UCSD-AML1 (cell line): ENCODE measurements around the gene DNASE1L2.

ENCODE experiments used
- DNase-seq: peaks from one replicate; lab custom pipeline; 2025; ENCODE audit not compliant: unreplicated experiment; lab: John Stamatoyannopoulos, UW

DNASE1L2 gene

DNA sequence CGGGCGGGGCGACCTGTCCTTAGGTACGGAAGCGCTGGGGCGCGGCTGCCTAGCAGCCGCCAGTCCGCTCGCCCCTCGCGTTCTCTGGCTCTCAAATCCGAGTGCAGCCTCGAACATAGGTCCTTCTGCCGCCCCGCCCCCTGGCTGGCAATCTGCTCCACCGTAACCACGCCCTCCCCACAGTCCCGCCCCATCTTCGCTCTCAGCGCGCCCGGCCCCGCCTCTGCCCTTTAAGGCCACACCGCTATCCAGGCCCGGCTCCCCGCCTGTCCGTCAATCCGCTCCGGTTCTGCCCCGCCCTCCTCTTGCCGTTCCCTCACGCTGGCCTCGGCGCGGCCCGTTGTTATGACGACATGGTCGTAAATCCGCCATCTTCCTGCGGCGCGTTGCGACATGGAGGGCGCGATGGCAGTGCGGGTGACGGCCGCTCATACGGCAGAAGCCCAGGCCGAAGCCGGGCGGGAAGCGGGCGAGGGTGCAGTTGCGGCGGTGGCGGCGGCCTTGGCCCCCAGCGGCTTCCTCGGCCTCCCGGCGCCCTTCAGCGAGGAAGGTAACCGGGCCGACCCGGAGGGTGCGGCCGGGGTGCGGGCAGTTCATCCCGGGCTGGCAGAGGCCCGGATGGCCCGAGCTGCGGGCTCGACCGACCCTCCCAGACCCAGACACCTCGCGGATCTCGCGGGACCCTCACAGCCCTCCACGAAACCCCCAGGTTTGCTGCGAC lies 12.9 kb upstream of the DNASE1L2 start, which contains the start of gene E4F1:
Gene E4F1 (plus strand): TSS at position 371 of the 721 bp plus-strand sequence. CDS start 23 bp downstream, at position 394.
- DNase-seq, result peak; percentile 100

DNA sequence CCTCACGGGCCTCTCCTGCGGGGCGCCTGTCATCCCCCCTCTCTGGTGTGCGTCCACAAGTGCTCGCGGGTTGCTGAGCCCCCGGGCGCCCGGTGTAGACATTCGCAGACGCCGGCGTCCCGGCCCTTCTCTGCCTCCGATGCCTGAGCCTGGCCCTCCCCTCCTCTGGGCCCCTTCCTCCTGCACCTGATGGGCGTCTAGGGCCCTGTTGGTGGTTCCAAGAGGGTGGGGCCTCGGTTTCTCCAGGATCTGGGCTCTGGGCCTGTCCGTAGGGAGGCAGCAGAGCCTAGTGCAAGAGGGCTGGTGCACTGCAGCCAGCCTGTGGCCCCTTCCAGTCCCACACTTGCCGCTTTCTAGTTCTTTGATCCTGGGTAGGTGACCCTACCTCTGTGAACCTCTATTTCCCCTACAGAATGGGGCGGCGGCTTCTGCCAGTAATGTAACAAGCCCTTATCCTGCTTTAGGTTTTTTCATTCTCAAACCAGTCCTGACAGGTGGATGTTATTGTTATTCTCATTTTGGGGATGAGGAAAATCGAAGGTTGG lies 12.2 kb upstream of the DNASE1L2 start:
- DNase-seq, result peak; percentile 55

DNA sequence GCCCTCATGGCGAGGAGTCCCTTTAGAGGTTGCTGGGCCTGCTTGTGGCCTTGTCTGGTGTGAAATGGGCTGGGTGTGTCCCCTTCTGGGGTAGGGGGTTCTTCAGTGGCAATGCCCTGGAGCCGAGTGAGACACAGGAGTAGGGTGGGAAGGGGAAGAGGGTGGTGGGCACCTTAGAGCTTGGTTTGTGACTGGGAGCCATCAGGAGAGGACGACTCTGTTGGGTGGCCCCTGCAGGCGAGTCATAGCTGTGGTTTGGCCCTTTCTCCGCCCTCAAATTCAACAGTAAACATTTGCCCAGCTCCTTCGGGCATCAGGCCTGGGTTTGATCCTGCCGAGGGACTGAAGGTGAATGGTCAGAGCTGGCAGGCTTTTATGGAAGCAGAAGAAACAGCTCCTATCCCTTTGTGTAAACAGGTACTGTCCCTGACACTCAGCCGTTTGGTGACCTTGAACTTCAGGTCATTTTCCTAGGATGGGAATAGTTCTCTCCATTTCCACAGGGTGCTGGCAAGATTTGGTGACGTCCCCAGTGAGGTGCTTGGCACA lies 9.9 kb upstream of the DNASE1L2 start:
- no peak for DNase-seq

DNA sequence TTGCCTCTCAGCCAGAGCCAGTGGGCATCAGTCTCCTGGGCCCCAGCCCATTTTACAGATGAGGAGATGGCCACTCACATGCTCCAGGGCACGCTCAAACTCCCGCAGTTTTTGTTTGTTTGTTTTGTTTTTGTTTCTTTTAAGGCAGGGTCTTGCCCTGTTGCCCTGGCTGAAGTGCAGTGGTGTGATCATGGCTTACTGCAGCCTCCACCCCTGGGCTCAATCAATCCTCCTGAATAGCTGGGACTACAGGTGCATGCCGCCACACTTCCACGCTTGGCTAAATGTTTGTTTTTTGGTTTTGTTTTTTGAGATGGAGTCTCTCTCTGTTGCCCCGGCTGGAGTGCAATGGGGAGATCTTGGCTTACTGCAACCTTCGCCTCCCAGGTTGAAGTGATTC lies 9.3 kb upstream of the DNASE1L2 start:
- DNase-seq, result no peak

DNA sequence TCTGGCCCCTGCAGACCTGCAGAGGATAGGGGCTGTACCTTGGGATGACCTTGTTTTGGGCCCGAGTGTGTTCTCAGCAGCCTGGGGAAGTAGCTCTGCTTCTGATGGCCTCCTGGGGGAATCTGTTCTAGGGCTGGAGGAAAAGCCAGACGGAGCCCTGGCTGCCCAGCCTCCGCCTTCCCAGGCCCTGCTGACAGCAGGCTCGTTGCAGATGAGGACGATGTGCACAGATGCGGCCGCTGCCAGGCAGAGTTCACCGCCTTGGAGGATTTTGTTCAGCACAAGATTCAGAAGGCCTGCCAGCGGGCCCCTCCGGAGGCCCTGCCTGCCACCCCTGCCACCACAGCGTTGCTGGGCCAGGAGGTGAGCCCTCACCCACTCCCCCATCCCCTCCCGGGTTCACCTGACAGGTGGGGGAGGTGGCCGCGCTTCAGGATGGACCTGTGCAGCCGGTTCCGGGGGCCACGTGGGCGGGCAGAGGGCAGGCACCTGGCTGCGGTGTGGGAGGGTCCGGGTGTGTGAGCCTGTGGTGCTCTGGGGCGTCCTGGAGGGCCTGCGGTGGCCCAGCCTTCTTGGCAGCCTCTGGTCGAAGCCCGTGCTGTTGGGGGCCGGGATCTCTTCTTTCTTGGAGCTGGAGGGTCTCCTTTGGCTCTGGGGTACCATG lies 8.0 kb upstream of the DNASE1L2 start:
- DNase-seq, result no peak

DNA sequence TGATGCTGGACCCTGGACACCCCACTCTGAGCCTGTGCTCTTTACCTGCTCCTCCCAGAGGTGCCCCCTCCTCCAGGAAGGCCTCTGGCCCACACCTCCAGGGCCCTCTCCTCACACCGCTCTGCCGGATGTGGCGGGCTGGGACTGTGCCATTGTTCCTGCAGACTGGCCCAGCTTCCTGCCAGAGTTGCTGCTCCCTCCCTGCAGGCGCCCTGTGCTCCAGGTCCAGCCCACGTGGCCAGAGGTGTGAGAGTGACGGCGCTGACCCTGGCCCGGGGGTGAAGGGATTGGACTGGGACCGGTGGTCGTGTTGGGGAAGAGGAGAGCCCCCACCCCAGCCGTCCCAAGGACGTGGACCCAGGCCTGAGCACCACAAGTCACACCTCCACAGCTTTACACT lies 7.2 kb upstream of the DNASE1L2 start:
- no peak for DNase-seq

DNA sequence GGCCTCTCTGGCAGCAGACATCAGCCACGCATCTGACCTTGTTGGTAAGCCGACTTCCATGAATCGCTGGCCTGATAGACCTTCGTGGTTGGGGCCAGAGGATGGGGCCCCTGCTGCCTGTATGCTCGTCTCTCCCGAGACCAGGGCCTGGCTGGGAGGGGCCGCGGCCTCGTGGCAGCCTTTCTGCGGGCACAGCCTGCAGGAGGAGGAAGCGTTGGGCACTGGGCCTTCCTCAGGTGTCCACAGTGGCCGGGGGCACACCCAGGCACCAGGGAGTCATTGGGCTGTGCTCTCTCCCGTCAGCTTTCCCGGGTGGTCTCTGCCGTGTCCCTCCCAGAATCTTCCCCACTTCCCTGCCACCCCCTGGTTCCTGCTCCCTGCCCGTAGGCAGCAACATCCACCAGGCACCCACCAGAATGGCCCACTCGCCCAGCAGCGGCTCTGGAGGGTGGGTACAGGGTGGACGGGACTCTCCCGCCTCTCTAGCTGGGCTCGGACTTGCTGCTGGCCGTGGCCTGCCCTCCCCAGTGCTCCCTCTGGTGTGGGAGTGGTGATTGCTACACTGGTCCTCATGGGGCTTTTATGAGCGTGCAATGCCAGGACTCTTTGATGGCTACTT lies 6.5 kb upstream of the DNASE1L2 start:
- DNase-seq, result no peak

DNA sequence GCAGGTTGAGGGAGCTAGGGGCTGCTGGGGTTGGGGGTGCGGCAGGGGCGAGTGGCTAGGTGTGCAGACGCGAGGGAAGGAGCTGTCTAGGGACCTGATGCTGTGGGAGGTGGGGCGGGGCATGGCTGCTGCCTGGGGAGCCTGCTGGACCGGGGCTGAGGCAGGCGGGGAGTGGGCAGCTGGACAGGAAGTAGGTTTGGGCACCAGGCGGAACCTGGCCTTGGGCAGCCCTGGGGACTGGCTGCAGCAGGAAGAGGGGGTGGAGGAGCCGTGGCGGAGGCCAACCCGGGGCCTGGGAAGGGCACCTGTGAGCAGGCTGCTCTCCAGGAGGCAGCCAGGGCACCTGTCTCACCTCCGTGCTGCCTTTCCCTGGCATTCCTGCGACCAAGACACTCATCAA lies 5.9 kb upstream of the DNASE1L2 start:
- DNase-seq, result no peak

DNA sequence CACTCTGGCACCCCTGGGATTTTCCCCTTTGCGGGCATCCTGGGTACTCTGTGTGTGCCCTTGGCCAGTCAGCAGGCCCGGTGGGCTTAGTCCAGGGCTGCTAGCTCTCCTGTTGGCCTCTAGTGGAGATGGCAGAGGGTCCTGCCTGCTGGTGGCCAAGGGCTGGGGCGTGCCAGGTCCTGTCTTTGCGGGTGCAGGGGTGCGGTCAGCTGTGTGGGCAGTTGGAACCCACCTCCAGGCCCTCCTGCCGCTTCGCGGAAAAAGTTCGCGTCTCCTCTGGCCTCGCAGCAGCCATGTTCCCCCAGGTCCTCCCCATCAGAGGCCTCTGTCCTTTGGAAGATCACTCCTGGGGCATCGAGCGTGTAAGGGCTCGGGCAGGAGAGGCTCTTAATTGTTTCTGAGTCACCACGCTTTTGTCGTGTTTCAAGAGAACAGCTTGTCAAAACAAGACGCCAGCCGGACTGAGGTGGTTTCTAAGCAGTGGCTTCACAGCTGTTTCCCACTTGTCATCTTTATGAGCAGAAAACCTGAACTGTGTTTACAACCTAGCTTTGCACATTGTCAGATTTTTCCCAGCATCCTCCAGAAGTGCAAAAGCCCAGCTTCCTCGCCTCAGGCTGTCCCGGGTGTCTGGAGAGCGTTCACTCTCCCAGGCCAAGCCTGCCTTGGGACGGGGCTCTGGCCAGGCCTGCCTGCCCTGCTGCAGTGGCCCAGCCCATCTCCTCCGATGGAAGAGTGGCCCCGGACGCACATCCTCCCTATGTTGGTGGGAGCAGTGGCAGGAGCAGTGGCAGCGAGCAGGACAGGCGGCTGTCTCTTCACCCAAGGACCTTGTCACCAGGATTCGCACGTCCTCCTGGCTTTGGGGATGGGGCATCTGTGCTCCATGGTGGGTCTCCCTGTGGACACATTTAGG lies 5.0 kb upstream of the DNASE1L2 start:
- no peak for DNase-seq

DNA sequence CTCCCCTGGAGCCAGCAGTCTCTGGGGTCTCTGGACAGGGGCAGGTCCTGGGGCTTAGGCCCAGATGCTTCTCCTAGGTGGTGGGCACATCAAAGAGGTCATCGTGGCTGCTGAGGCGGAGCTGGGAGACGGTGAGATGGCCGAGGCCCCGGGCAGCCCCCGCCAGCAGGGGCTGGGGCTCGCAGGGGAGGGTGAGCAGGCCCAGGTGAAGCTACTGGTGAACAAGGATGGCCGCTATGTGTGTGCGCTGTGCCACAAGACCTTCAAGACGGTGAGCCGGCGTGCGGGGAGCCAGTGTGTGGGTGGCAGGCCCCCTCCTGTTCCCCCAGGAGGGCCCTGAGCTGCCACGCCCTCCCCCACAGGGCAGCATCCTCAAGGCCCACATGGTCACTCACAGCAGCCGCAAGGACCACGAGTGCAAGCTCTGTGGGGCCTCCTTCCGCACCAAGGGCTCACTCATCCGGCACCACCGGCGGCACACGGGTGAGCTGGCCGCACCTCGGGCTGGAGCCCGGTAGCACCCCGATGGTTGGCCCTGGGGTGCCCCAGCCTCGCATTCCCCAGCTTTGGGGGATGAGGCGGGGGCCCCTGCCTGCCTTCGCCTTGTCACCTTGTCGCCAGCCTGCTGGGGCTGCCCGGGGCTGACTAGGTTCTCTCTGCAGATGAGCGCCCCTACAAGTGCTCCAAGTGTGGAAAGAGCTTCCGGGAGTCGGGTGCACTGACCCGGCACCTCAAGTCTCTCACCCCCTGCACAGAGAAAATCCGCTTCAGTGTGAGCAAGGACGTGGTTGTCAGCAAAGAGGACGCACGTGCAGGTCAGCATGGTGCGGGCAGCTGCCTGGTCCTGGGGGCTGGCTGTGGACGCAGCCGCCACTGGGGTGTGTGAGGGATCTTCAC lies 3.9 kb upstream of the DNASE1L2 start:
- no peak for DNase-seq

DNA sequence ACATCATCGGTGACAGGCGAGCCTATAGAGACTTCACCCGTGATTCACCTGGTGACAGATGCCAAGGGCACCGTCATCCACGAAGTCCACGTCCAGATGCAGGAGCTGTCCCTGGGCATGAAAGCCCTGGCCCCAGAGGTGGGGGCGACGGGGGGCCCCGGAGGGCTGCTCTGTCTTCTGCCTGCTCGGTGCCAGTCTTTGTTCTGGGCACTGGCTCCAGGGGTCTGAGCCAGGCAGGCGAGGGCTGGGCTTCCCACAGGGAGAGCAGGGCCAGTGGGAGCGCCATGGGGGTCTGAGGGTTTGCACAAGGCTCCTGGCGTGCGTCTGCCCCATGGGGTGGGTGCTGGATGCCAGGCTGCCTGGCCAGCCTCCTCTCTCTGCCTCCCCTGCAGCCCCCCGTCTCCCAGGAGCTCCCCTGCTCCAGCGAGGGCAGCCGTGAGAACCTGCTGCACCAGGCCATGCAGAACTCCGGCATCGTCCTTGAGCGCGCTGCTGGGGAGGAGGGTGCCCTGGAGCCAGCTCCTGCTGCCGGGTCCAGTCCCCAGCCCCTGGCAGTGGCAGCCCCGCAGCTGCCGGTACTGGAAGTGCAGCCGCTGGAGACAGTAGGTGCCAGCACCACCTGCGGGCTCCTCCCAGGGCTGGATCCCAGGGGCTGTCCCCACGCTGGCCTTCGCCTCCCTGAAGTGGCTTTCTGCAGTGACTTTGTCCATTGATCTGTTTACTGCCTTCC lies 3.0 kb upstream of the DNASE1L2 start:
- DNase-seq, result no peak

DNA sequence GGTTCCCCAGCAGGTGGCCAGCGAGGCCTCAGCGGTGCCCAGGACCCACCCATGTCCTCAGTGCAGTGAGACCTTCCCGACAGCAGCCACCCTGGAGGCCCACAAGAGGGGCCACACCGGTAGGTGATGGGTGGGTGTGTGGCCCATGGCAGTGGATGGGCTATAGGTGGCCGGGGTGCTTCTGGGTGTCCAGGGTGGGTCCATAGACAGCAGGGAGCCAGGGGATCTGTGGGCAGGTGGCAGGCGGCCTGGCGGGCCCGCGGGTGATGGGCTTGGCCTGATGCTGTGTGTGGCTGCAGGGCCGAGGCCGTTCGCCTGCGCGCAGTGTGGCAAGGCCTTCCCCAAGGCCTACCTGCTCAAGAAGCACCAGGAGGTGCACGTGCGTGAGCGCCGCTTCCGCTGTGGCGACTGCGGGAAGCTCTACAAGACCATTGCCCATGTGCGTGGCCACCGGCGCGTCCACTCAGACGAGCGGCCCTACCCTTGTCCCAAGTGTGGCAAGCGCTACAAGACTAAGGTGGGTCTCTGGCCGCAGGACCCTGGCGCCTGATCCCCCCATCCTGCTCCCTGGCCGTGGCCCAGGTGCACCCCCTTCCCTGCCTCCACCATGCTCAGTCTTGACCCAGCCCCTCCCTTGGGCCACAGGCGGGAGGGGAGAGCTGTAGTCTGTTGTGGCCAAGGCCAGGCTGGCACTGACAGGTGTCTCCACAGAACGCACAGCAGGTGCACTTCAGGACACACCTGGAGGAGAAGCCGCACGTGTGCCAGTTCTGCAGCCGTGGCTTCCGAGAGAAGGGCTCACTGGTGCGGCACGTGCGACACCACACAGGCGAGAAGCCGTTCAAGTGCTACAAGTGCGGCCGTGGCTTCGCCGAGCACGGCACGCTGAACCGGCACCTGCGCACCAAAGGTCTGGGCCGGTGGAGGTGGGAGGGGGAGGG lies 2.1 kb upstream of the DNASE1L2 start:
- no peak for DNase-seq

DNA sequence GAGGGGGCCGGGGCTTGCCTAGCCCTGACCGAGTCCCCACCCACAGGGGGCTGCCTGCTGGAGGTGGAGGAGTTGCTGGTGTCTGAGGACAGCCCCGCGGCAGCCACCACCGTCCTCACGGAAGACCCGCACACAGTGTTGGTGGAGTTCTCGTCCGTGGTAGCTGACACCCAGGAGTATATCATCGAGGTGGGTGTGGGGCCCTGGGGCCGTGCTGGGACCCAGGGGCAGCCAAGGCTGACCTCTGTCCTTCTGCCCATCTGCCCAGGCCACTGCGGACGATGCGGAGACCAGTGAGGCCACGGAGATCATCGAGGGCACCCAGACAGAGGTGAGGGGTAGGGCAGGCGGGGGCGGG lies 1.5 kb upstream of the DNASE1L2 start:
- DNase-seq, result no peak

DNA sequence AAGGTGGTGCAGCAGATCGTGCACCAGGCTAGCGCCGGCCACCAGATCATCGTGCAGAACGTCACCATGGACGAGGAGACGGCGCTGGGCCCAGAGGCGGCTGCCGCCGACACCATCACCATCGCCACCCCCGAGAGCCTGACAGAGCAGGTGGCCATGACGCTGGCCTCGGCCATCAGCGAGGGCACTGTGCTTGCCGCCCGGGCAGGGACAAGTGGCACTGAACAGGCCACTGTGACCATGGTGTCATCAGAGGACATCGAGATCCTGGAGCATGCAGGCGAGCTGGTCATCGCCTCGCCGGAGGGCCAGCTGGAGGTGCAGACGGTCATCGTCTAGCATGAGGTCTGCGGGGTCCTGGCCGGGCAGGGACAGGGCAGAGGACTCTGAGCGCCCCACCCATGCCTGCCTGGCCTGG lies 1.0 kb upstream of the DNASE1L2 start:
- DNase-seq, result no peak

DNA sequence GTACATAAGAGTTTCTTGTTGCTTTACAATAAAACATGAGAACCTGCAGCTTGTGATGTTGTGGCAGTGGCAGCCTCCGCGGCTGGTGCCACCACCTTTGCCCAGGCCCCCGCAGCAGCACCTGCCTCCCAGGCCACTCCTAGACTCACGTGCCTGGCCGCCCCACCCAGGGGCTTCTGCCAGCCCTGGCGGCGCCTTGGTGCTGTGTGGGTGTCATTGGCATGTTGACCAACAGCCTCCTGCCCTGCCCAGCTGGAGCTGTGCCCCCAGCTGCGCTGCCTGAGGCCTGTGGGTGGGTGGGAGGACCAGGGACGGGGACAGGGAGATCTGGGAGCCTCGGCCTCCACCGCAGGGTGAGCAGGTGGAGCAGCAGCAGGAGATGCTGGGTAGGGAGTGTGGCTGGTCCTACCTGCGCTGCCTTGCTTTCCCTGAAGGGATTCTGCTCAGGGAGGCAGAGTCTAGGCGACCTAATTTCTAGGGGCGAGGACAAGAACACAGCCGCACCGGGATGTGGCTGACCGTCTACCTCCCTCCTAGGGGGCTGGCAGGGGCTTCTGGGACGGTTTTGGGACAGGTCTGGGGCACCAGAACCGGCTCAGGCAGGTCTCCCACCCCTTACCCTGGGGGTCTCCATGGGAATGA lies 428 bp upstream of the DNASE1L2 start:
- DNase-seq, result no peak

DNA sequence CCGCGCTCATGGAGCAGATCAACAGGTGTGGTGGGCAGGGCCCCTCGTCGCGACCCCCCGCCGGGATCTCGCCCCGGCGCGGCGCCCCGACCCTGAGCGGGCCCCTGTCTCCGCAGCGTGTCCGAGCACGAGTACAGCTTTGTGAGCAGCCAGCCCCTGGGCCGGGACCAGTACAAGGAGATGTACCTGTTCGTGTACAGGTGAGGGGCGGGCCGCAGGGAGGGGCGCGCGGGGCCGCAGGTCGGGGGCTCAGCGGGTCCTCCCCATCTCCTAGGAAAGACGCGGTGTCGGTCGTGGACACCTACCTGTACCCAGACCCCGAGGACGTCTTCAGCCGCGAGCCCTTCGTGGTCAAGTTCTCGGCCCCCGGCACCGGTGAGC lies 848 bp downstream of the DNASE1L2 start:
- no peak for DNase-seq

DNA sequence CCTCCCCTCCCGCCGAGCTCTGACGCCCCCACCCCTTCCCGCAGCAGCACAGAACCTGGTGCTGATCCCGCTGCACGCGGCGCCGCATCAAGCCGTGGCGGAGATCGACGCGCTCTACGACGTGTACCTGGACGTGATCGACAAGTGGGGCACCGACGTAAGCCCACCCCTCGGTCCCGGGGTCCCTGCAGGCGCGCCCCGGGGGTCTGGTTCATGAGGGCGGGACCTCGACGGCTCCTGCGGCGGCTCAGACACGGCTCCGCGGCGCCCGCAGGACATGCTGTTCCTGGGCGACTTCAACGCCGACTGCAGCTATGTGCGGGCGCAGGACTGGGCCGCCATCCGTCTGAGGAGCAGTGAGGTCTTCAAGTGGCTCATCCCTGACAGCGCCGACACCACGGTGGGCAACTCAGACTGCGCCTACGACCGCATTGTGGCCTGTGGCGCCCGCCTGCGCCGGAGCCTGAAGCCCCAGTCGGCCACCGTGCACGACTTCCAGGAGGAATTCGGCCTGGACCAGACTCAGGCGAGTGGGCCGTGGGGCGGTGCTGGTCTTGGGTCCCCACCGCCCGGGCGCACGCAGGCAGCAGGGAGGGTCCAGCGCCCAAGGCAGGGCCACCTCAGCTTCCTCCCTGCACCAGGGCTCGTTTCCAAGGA lies 1.4 kb downstream of the DNASE1L2 start:
- DNase-seq, result no peak
